HepG2 (cell line): Measurements from ENCODE around the gene JPT2. TPM values are rescaled to one million over a fixed set of nuclear protein-coding genes. Genes with fewer than 3 reads are reported as not detected.

ENCODE experiments used
- ATAC-seq: fragments of 200-7000 bp; cut with Tn5 transposase; 3 replicates; pipeline ENCODE4 v1.9.1; 2020; ENCODE audit warnings: mild to moderate bottlenecking, moderate library complexity
- BruUV-seq: library from RNA; stranded (reverse); fragments of 400-500 nt; replicated peaks from 2 replicates; lab custom pipeline; 2021; lab: Mats Ljungman, UMichigan
- CTCF ChIA-PET: fragments of 300-600 bp; formaldehyde crosslinking; extraction: SDS; loops from one replicate; lab custom pipeline; 2021; ENCODE audit warnings: low total read pairs, inconsistent platforms, low intra/inter-chr PET ratio; lab: Yijun Ruan, JAX
- POLR2A ChIA-PET: fragments of 350-600 bp; sonication (Branson Sonifier 250); formaldehyde crosslinking; loops from one replicate; lab custom pipeline; 2020; ENCODE audit warnings: antibody characterized with exemption, inconsistent platforms; lab: Yijun Ruan, JAX
- DNase-seq: peaks from one replicate; pipeline ENCODE4 v3.0.0-alpha.2; 2015; ENCODE audit warnings: low spot score
- FAIRE-seq: peaks from 3 replicates; lab custom pipeline; 2011; peaks lifted over from hg19 to GRCh38; lab: Jason Lieb, UNC
- H2AFZ ChIP-seq: one replicate; pipeline ENCODE4 v1.6.1; 2011; ENCODE audit warnings: low read length, inconsistent platforms
- H3K27ac ChIP-seq: fragments of 300-600 bp; 3 replicates; pipeline ENCODE4 v1.8.0; 2011; ENCODE audit warnings: mixed run types, mild to moderate bottlenecking, mixed read lengths, low read length, inconsistent platforms; ENCODE audit not compliant: insufficient read depth; ENCODE audit errors: extremely low read length
- H3K27me3 ChIP-seq, 2 experiments: fragments of 200-600 bp in 1 of 2; 2 replicates in 1 of 2; 3 replicates in 1 of 2; pipeline versions ENCODE4 v1.6.0 to v1.8.0; 2011; ENCODE audit warnings: low read length in 2 of 2, mild to moderate bottlenecking in 2 of 2, moderate library complexity in 2 of 2, inconsistent platforms in 1 of 2; ENCODE audit not compliant: insufficient read depth in 2 of 2, control insufficient read depth in 1 of 2
- H3K36me3 ChIP-seq, 2 experiments: fragments of 200-600 bp in 1 of 2; replicated peaks in 1 of 2; 2 replicates in 1 of 2; 3 replicates in 1 of 2; pipeline versions ENCODE4 v1.5.1 to v1.8.0; 2011; ENCODE audit warnings: low read length in 2 of 2, inconsistent platforms in 1 of 2; ENCODE audit not compliant: insufficient read depth in 2 of 2, control insufficient read depth in 1 of 2
- H3K4me1 ChIP-seq: 2 replicates; pipeline ENCODE4 v1.5.1; 2012; ENCODE audit warnings: low read length, inconsistent platforms; ENCODE audit not compliant: insufficient read depth
- H3K4me2 ChIP-seq: 2 replicates; pipeline ENCODE4 v1.6.0; 2011; ENCODE audit warnings: low read depth, low read length, inconsistent platforms
- H3K4me3 ChIP-seq, 3 experiments: fragments of 200-600 bp in 1 of 3; sonication (generic), shearing (Covaris generic) in 1 of 3; replicated peaks in 1 of 3; 2 replicates each; pipeline ENCODE4 v1.5.1; 2011 to 2016; ENCODE audit warnings: low read length in 3 of 3, inconsistent platforms in 2 of 3, low read depth in 2 of 3, mild to moderate bottlenecking in 2 of 3, control low read depth in 1 of 3, mixed read lengths in 1 of 3; ENCODE audit not compliant: insufficient read depth in 1 of 3
- H3K79me2 ChIP-seq: one replicate; pipeline ENCODE4 v1.6.1; 2011; ENCODE audit warnings: low read length, inconsistent platforms; ENCODE audit not compliant: insufficient read depth
- H3K9ac ChIP-seq: 2 replicates; pipeline ENCODE4 v1.6.0; 2011; ENCODE audit warnings: mild to moderate bottlenecking, low read depth, low read length, inconsistent platforms; ENCODE audit not compliant: insufficient read depth
- H3K9me3 ChIP-seq: 2 replicates; pipeline ENCODE4 v1.5.1; 2012; ENCODE audit warnings: mild to moderate bottlenecking, low read length
- H4K20me1 ChIP-seq: 2 replicates; pipeline ENCODE4 v1.6.0; 2011; ENCODE audit warnings: inconsistent platforms, mild to moderate bottlenecking, low read length, moderate library complexity; ENCODE audit not compliant: insufficient read depth
- ARNT2 ChIP-seq: sonication (generic); formaldehyde crosslinking; IDR thresholded peaks from 2 replicates; pipeline ENCODE4 v1.8.0; 2022; ENCODE audit warnings: mild to moderate bottlenecking, low read depth, missing genetic modification reagents, moderate library complexity
- FOXM1 ChIP-seq: sonication (generic); formaldehyde crosslinking; IDR thresholded peaks from 2 replicates; pipeline ENCODE4 v1.5.0; 2020; ENCODE audit warnings: missing genetic modification reagents
- ISL2 ChIP-seq: sonication (generic); formaldehyde crosslinking; IDR thresholded peaks from 2 replicates; pipeline ENCODE4 v1.5.0; 2020; ENCODE audit warnings: missing genetic modification reagents
- NBN ChIP-seq: fragments of 450-650 bp; conservative IDR thresholded peaks from 2 replicates; pipeline ENCODE4 v1.6.1; 2017
- ZBTB3 ChIP-seq: sonication (generic); formaldehyde crosslinking; IDR thresholded peaks from 2 replicates; pipeline ENCODE4 v1.4.0; 2020; ENCODE audit warnings: low read depth, mild to moderate bottlenecking, moderate library complexity, missing genetic modification reagents, borderline replicate concordance
- ZNF792 ChIP-seq: IDR thresholded peaks from 2 replicates; pipeline ENCODE4 v1.6.1; 2016
- WGBS: methylation state at CpG from one replicate; pipeline ENCODE4 v1.1.6; 2017; ENCODE audit warnings: low lambda C conversion rate; 5-methylcytosine and 5-hydroxymethylcytosine counted together
- in situ Hi-C: cut with HindIII; loops from 2 replicates; pipeline ENCODE4 v1.10.0; 2017; ENCODE audit warnings: low pct_unique_long_range_greater_than_20kb; ENCODE audit not compliant: extremely low pct_ligation_motif_present
- intact Hi-C: fragments of 100-400 bp; cut with micrococcal nuclease; formaldehyde crosslinking; loops from one replicate; pipeline ENCODE4 v1.10.0; 2022; ENCODE audit not compliant: unreplicated experiment
- polyA plus RNA-seq, 8 experiments: library from polyadenylated mRNA; depleted of rRNA in 3 of 8; stranded (reverse) in 7 of 8; unstranded in 1 of 8; fragments of >200 nt; fragmentation: Illumina TruSeq in 4 of 8; extraction: Trizol in 4 of 8; gene quantifications; 2 replicates each; pipeline versions ENCODE4 v1.2.1 to v1.2.3, GENCODE V29; 2011 to 2016; ENCODE audit warnings: low read depth in 4 of 8, missing spikeins in 1 of 8, mixed read lengths in 1 of 8; ENCODE audit not compliant: insufficient read depth in 1 of 8
- total RNA-seq, 5 experiments: library from RNA; depleted of rRNA; stranded (reverse); fragments of >200 nt; fragmentation: Illumina TruSeq; extraction: Trizol; gene quantifications; 2 replicates each; pipeline ENCODE4 v1.2.3, GENCODE V29; 2016; ENCODE audit warnings: low read depth in 1 of 5

Gene JPT2
- total and polyA plus RNA-seq, 2 of the 13 experiments (the other 11 are each of a cell fraction or from before 2014, with no cell fraction given): 53.5 to 89.4 TPM

GRCh38 chr16:1731073-1731472 is 53.0 kb downstream of the JPT2 start:
- H3K27ac ChIP-seq: no peak overlapping the region
- ChIA-PET POLR2A (no interaction called here), CTCF (no interaction called here)
- no peak overlapping the region for H3K9ac ChIP-seq
- BruUV-seq: TSS peak; percentile 35
- H3K79me2 ChIP-seq: no peaks in the 10 kb centered on the region
- H3K4me2 ChIP-seq: no peak overlapping the region
- H4K20me1 ChIP-seq: no peaks in the 10 kb centered on the region
- H3K4me1 ChIP-seq: no peaks in the 10 kb centered on the region
- intact Hi-C loops (no loop called here), in situ Hi-C loops (no loop called here)
- H3K27me3 ChIP-seq: no peaks in the 10 kb centered on the region; a peak in 1 of 5 replicates
- WGBS: 98% methylated on average over 6 of the region's 7 CpGs
- FAIRE-seq: no peak
- H3K9me3 ChIP-seq: peaks cover 9% of the 10 kb centered on the region
- TF ChIP-seq ZNF792 (CRISPR knock-in tag): no peak
- TF ChIP-seq NBN: no peak
- TF ChIP-seq FOXM1 (CRISPR knock-in tag): no peak
- no peak for TF ChIP-seq ZBTB3 (CRISPR knock-in tag)
- no peak for TF ChIP-seq ARNT2 (CRISPR knock-in tag)
- DNase-seq: no peak
- peaks cover 35 to 56% of the 10 kb centered on the region in 2 experiments; a peak in 4 of 5 replicates for H3K36me3 ChIP-seq
- ATAC-seq: no peak
- H2AFZ ChIP-seq: no peak overlapping the region
- no peak overlapping the region for H3K4me3 ChIP-seq

DNA sequence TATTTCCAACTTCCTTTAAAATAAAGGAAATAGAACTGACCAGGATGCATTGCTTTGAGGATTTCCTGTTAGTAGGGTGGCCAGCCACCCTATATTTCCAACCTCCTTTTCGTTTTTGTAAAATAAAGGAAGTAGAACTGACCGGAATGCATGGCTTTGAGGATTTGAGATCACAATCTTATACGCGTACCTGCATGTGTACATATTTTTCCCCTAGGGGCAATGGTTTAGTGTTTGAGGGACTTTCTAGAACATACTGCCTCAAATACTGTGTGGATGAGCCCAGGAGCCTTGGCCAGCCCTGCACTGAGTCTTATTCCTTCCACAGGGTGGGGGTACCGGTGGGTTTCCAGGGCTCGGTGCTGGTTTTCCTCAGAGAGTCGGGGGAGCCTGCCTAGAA is 53.5 kb downstream of the JPT2 start:
- no peak overlapping the region for H2AFZ ChIP-seq
- WGBS: 97% methylated on average over 5 of the region's 7 CpGs
- TF ChIP-seq ISL2 (CRISPR knock-in tag): no peak
- in situ Hi-C loops (no loop called here), intact Hi-C loops (no loop called here)
- CTCF ChIA-PET: no interaction called here
- no peaks in the 10 kb centered on the region for H3K4me1 ChIP-seq
- no peaks in the 10 kb centered on the region; a peak in 1 of 5 replicates for H3K27me3 ChIP-seq
- H4K20me1 ChIP-seq: no peaks in the 10 kb centered on the region
- peaks cover 29 to 51% of the 10 kb centered on the region in 2 experiments; a peak in 4 of 5 replicates for H3K36me3 ChIP-seq
- FAIRE-seq (no peak), ATAC-seq (no peak), DNase-seq (no peak)
- H3K27ac ChIP-seq: no peak overlapping the region
- H3K4me2 ChIP-seq: no peak overlapping the region
- no TSS peak for BruUV-seq
- no peaks in the 10 kb centered on the region for H3K79me2 ChIP-seq
- POLR2A ChIA-PET: no interaction called here
- H3K9me3 ChIP-seq: peaks cover 11% of the 10 kb centered on the region
- H3K9ac ChIP-seq: no peak overlapping the region
- H3K4me3 ChIP-seq: no peak overlapping the region
